C4-2B (cell line): ENCODE measurements around the gene TSR3.
"Not testable (repeated sequence)": the region's sequence is repeated elsewhere in the genome, so short reads cannot be mapped to it uniquely, and the experiment has no call there.

Source experiments
- H3K27ac ChIP-seq: fragments of 450-650 bp; 2 replicates; pipeline ENCODE4 v1.5.1; 2017
- CTCF ChIP-seq: fragments of 450-650 bp; conservative IDR thresholded peaks from 2 replicates; pipeline ENCODE4 v1.5.1; 2017; ENCODE audit warnings: mild to moderate bottlenecking
- ZFX ChIP-seq: fragments of 450-650 bp; IDR thresholded peaks from 2 replicates; pipeline ENCODE4 v1.6.1; 2017

Gene TSR3

GRCh38 chr16:1333854-1334700 lies 17.6 kb downstream of the TSR3 start:
- H3K27ac ChIP-seq, result no peak overlapping the region
- TF ChIP-seq ZFX (no peak), CTCF (no peak)

DNA sequence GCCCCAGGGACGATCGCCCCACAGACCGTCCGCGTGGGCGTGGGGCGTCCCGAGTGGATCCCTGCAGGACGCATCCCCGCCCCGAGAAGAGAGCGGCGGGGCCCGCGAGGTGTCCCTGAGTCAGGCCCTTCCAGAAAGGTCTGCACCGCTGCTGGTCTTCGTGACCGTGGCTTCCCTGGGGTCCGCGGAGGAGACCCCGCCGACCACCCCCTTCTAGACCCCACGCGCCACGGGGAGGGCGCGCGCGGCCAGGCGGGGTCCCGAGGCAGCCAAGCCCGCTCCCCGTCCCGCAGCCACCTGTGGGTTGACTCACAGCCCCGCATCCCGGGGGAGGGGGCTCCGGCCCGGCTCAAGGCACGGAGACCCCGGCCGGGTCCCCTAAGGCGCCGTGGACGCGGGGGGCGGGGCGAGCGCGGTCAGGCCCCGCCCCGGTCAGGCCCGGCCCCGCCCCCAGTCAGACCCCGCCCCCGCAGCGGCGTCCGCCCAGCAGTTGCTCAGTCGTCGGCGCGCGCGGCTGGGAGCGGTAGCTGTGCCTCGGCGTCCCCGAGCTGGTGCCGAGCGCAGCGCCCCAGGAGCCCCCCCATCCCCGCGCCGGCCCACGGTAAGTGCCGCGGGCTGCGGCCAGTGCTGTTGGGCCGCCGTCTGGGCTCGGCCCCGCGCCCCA lies 18.4 kb downstream of the TSR3 start, which contains the start of gene BAIAP3:
TSS of gene BAIAP3 (plus strand) at position 497 of the 664 bp plus-strand sequence. CDS start 4,905 bp downstream, outside the sequence.
- TF ChIP-seq ZFX (no peak), CTCF (no peak)
- H3K27ac ChIP-seq, result peak within 1 kb of the TSS; percentile 69; the same call in 1 of the 2 replicates

DNA sequence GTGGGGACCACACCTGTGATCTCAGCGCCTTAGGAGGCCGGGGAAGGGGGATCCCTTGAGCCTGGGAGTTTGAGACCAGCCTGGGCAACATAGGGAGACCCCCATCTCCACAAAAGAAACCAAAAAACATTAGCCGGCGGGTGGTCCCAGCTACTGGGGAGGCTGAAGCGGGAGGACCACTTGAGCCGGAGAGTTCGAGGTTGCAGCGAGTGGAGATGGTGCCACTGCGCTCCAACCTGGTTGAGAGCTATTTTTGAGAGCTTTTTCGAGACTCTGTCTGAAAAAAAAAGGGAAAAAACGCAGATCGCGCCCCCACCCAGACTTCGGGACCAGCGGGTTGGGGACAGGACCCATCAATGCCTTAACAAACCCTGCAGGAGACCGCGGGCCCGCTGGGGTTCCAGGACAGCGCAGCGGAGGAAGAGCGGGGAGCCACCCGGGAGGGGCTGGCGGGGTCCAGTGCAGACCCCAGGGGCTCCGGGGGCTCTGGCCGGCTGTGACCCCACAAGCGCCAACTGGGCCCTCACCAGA lies 19.0 kb downstream of the TSR3 start:
- no peak for TF ChIP-seq CTCF
- no peak for TF ChIP-seq ZFX
- H3K27ac ChIP-seq, result peak overlapping the region; percentile 69; the same call in 1 of the 2 replicates

DNA sequence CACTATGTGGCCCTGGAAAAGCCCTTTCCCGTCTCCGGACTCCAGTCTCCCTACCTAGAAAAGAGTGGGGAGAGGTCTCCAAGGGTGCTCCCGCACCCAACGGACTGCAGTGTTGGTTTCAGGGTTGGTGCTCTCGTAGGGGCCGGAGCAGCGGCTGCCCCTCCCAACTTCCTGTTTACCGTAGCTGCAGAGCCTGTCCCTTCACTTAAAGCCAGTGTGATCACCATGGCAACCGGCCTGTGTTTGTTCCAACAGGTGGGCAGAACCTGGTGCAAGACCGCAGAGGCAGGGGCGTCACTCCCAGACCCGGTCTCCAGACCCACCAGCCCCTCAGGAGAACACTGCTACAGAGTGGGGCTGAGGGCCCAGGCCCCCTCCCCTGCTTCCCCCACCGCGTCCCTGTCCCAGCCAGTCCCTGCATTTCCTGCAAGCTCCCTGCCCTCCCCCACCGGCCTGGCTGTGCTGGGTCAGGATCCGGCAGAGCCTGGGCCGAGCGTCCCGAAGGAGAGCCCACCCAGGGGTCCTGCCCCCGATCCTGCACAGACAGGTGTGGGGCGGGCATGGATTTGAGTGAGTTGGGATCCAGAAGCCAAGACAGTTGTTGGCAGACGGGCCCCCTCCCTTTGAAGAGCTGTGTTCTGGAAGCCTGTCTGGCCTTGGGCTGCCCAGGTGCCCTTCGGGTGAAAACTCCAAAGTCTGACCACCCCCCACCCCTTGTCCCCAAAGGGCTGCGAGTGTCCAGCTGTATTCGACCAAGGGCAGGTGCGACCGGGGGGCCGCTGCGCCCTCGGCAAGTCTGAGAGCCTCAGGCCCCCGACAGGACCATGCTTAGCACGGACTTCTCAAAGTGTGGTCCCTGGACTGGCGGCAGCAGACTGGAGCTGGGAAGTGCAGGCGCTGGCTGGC lies 19.7 kb downstream of the TSR3 start:
- TF ChIP-seq CTCF (no peak), ZFX (no peak)
- peak overlapping the region; percentile 69 for H3K27ac ChIP-seq

- peak overlapping the region; percentile 69 for H3K27ac ChIP-seq
- TF ChIP-seq CTCF (peak; percentile 38), ZFX (no peak)
These were observed 20.6 kb downstream of the TSR3 start for GRCh38 chr16:1330931-1331711.

GRCh38 chr16:1330260-1330914 lies 21.3 kb downstream of the TSR3 start:
- TF ChIP-seq ZFX (no peak), CTCF (peak; percentile 73)
- H3K27ac ChIP-seq, result no peak overlapping the region

DNA sequence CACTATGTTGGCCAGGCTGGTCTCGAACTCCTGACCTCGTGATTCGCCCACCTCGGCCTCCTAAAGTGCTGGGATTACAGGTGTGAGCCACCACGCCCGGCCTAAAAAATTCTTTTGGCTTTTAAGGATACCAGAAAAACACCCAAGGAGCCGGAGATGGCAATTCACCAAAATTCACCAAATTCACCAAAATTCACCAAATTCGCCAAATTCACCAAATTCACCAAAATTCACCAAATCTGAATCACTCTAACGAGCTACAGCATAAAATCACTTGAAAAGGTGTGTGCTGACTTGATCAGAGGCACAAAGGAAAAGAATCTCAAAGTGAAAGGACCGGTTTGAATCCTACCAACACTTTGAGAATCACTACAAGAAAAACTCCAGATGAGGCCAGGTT lies 22.7 kb downstream of the TSR3 start:
- H3K27ac ChIP-seq, result not testable (repeated sequence)

GRCh38 chr16:1328136-1328535 lies 23.5 kb downstream of the TSR3 start:
- not testable (repeated sequence) for H3K27ac ChIP-seq
